SU-DHL-6 (cell line): ENCODE data around the gene PLD1.

ENCODE experiments used
- H2AFZ ChIP-seq: fragments of 200-600 bp; sonication (generic); 2 replicates; pipeline ENCODE4 v1.6.1; 2014; ENCODE audit warnings: low read depth, mild to moderate bottlenecking, moderate library complexity, mixed read lengths, antibody characterized with exemption, low read length; ENCODE audit not compliant: severe bottlenecking
- H3F3A ChIP-seq: fragments of 200-600 bp; shearing (Covaris generic); 2 replicates; pipeline ENCODE4 v1.6.0; 2016; ENCODE audit warnings: antibody characterized with exemption, mild to moderate bottlenecking; ENCODE audit not compliant: insufficient read depth
- H3K27ac ChIP-seq: fragments of 200-600 bp; sonication (generic); 2 replicates; pipeline ENCODE4 v1.5.1; 2016; ENCODE audit warnings: low read depth, mild to moderate bottlenecking, low read length, moderate library complexity, mixed read lengths
- H3K27me3 ChIP-seq: fragments of 200-600 bp; sonication (generic), shearing (Covaris generic); 2 replicates; pipeline ENCODE4 v1.6.0; 2014; ENCODE audit warnings: mild to moderate bottlenecking, low read length
- H3K36me3 ChIP-seq: fragments of 200-600 bp; sonication (generic); 2 replicates; pipeline ENCODE4 v1.6.1; 2014; ENCODE audit warnings: mild to moderate bottlenecking, low read length, mixed read lengths
- H3K4me2 ChIP-seq: fragments of 300-600, 200-600 bp; shearing (Covaris generic), sonication (generic); 2 replicates; pipeline ENCODE4 v1.6.0; 2014; ENCODE audit warnings: low read length, low read depth, mild to moderate bottlenecking; ENCODE audit not compliant: poor library complexity, severe bottlenecking
- H3K4me3 ChIP-seq: fragments of 200-600 bp; sonication (generic); 2 replicates; pipeline ENCODE4 v1.5.1; 2014; ENCODE audit warnings: antibody characterized with exemption, low read length, mild to moderate bottlenecking, mixed read lengths; ENCODE audit not compliant: insufficient read depth, poor library complexity, severe bottlenecking
- H3K79me2 ChIP-seq: fragments of 200-600 bp; sonication (generic); 2 replicates; pipeline ENCODE4 v1.6.1; 2014; ENCODE audit warnings: mild to moderate bottlenecking, low read length, moderate library complexity; ENCODE audit not compliant: insufficient read depth
- H3K9ac ChIP-seq: fragments of 200-600 bp; sonication (generic); 2 replicates; pipeline ENCODE4 v1.7.0; 2014; ENCODE audit warnings: mild to moderate bottlenecking, low read length
- H3K9me2 ChIP-seq: fragments of 200-600 bp; sonication (generic); replicated peaks from 2 replicates; pipeline ENCODE4 v1.6.1; 2014; ENCODE audit warnings: low read length; ENCODE audit not compliant: insufficient read depth
- H3K9me3 ChIP-seq: fragments of 200-600 bp; sonication (generic); 2 replicates; pipeline ENCODE4 v1.6.1; 2014; ENCODE audit warnings: low read length, mixed read lengths; ENCODE audit not compliant: insufficient read depth
- H4K20me1 ChIP-seq: fragments of 200-600 bp; sonication (generic); 2 replicates; pipeline ENCODE4 v1.6.1; 2014; ENCODE audit warnings: low read depth, mild to moderate bottlenecking, antibody characterized with exemption, low read length, moderate library complexity, mixed read lengths
- EZH2phosphoT487 ChIP-seq: fragments of 200-600 bp; sonication (generic), shearing (Covaris generic); conservative IDR thresholded peaks from 2 replicates; pipeline ENCODE4 v1.6.1; 2018; ENCODE audit warnings: mild to moderate bottlenecking, antibody characterized with exemption, low read length, moderate library complexity, mixed read lengths
- TF ChIP-seq, protein P1 (sequence below): fragments of 200-600 bp; sonication (generic); IDR thresholded peaks from one replicate; pipeline ENCODE4 v1.5.1; 2017; ENCODE audit warnings: antibody characterized with exemption, mild to moderate bottlenecking, low read length, moderate library complexity; ENCODE audit not compliant: insufficient read depth, poor library complexity, severe bottlenecking

Gene PLD1

DNA sequence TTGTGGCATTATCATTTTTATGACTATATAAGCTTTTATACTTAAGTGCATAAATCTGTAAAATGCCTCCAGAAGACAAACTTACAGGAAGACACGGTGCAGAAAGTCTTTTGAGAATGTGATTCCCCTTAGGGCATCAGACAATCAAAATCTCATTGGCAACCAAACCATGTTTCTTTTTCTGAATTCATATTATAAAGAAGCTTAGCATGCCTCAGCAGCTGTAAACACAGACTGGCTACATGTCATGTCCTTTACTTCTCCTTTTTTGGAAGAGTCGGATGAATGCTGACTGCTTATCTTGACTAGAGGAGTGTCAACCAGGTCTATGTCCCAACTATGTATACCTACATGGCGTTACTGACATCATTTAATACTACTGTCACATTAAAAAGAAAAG is 150.1 kb downstream of the PLD1 start:
- Histone ChIP-seq H3K36me3 (no peaks in the 10 kb centered on the region), H3K9me2 (no peaks in the 10 kb centered on the region), H3K4me3 (no peak overlapping the region), H3K9me3 (no peaks in the 10 kb centered on the region), H3K9ac (no peak overlapping the region), H3K79me2 (no peaks in the 10 kb centered on the region), H3K4me2 (no peak overlapping the region), H3K27me3 (no peaks in the 10 kb centered on the region), H4K20me1 (no peaks in the 10 kb centered on the region), H3K27ac (no peak overlapping the region), H2AFZ (no peak overlapping the region), H3F3A (no peaks in the 10 kb centered on the region)
- TF ChIP-seq, protein P1, sequence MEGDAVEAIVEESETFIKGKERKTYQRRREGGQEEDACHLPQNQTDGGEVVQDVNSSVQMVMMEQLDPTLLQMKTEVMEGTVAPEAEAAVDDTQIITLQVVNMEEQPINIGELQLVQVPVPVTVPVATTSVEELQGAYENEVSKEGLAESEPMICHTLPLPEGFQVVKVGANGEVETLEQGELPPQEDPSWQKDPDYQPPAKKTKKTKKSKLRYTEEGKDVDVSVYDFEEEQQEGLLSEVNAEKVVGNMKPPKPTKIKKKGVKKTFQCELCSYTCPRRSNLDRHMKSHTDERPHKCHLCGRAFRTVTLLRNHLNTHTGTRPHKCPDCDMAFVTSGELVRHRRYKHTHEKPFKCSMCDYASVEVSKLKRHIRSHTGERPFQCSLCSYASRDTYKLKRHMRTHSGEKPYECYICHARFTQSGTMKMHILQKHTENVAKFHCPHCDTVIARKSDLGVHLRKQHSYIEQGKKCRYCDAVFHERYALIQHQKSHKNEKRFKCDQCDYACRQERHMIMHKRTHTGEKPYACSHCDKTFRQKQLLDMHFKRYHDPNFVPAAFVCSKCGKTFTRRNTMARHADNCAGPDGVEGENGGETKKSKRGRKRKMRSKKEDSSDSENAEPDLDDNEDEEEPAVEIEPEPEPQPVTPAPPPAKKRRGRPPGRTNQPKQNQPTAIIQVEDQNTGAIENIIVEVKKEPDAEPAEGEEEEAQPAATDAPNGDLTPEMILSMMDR: no peak
- no peak for TF ChIP-seq EZH2phosphoT487

DNA sequence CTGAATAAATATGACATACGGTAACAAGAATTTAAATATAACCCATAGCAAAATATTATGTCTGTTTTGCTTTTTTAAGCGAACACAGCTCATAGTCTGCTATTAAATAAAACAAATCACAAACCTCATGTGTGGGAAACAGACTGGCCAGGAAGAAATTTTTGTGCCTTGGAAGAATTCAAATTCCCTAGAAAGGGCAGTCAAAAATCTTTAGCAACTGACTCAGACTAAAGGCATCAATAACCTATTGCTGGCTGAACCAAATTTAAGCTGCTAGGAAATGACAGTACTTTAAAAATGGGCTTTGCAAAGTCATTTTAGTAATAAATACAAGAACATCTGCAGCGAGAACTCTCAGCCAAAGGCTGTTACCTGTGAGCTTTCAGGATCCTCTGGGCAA is 151.4 kb downstream of the PLD1 start:
- H3K27me3 ChIP-seq: no peaks in the 10 kb centered on the region
- H3K4me3 ChIP-seq: no peak overlapping the region
- no peaks in the 10 kb centered on the region for H3F3A ChIP-seq
- no peaks in the 10 kb centered on the region for H3K9me3 ChIP-seq
- no peaks in the 10 kb centered on the region for H3K79me2 ChIP-seq
- H2AFZ ChIP-seq: no peak overlapping the region
- H3K36me3 ChIP-seq: no peaks in the 10 kb centered on the region
- TF ChIP-seq, protein P1: no peak
- TF ChIP-seq EZH2phosphoT487: no peak
- H3K27ac ChIP-seq: no peak overlapping the region
- H3K4me2 ChIP-seq: no peak overlapping the region
- no peak overlapping the region for H3K9ac ChIP-seq
- H3K9me2 ChIP-seq: no peaks in the 10 kb centered on the region
- no peaks in the 10 kb centered on the region for H4K20me1 ChIP-seq

DNA sequence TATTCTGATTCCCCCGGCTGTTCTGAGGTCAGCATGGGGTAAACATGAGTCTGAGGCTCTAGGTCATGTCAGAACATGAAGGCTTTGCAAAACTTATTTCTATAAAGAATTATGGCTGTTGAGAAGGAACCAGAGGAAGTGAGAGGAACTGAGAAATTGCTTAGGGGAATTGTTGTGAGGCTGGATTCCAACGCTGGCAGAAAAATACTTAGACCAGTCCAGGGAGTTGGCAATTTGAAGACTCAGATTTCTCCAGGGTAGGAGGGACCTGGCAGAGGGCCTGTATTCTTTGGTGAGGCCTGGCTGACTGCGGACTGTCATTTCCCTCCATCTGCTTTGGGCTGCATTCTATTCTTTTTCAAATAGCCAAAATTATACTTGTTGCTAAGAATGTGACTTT is 155.5 kb downstream of the PLD1 start:
- Histone ChIP-seq H3K9me3 (no peaks in the 10 kb centered on the region), H3K4me2 (no peak overlapping the region), H3K27ac (no peak overlapping the region), H3K9ac (no peak overlapping the region), H3K27me3 (no peaks in the 10 kb centered on the region), H3K9me2 (no peaks in the 10 kb centered on the region), H3F3A (no peaks in the 10 kb centered on the region), H3K79me2 (no peaks in the 10 kb centered on the region), H2AFZ (no peak overlapping the region), H3K4me3 (no peak overlapping the region), H3K36me3 (no peaks in the 10 kb centered on the region), H4K20me1 (no peaks in the 10 kb centered on the region)
- TF ChIP-seq, protein P1: no peak
- no peak for TF ChIP-seq EZH2phosphoT487

DNA sequence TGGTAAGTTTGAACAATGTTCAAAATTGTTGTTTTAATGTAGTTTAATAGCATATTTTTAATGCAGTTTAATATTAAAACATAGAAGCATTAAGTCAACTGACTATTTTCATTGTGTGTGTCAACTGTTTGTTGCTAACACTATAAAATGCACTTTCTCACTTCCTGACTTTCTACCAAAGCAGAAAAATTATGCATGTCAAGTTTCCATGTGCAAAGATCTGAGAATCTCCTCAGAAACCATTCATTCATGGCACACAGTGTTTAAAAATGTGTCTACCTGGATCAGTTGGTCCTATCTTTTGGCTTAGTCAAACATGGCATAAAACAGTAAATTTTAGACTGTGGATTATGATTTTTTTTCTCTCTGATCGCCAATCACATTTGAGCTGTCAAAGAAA is 156.0 kb downstream of the PLD1 start:
- TF ChIP-seq, protein P1: no peak
- TF ChIP-seq EZH2phosphoT487: no peak
- no peaks in the 10 kb centered on the region for H3K27me3 ChIP-seq

More for the DNA sequence above, 156.0 kb downstream of the PLD1 start:
- Histone ChIP-seq H3K9me3 (no peaks in the 10 kb centered on the region), H3K4me2 (no peak overlapping the region), H4K20me1 (no peaks in the 10 kb centered on the region), H3K36me3 (no peaks in the 10 kb centered on the region), H3F3A (no peaks in the 10 kb centered on the region), H3K9me2 (no peaks in the 10 kb centered on the region), H3K79me2 (no peaks in the 10 kb centered on the region), H3K27ac (no peak overlapping the region), H3K4me3 (no peak overlapping the region), H2AFZ (no peak overlapping the region), H3K9ac (no peak overlapping the region)
